ENCODE data around the gene KIAA1217. TPM values are rescaled to one million over a fixed set of nuclear protein-coding genes. Genes with fewer than 3 reads are reported as not detected.

Gene KIAA1217
- total and polyA plus RNA-seq, 2 of the 8 experiments (the other 6 are each of a cell fraction or from before 2014, with no cell fraction given), result 4.5 to 15.6 TPM

- no peak for TF ChIP-seq SP4 (IDR thresholded peaks at IDR 0.05; ENCODE audit: low read length)
- TF ChIP-seq CHD1 (IDR thresholded peaks at IDR 0.05; ENCODE audit: low read depth, low read length), result no peak
- no peak for TF ChIP-seq TBP (IDR thresholded peaks at IDR 0.05; ENCODE audit: low read depth, low read length)
- TF ChIP-seq BACH1 (IDR thresholded peaks at IDR 0.05; ENCODE audit: low read length), result no peak
- TF ChIP-seq MAFK (IDR thresholded peaks at IDR 0.05; ENCODE audit: low read depth, low read length), result no peak
- TF ChIP-seq SUZ12 (IDR thresholded peaks at IDR 0.05; ENCODE audit: low read length), result no peak
- no peak for TF ChIP-seq EP300 (IDR thresholded peaks at IDR 0.05; ENCODE audit: borderline replicate concordance in 1 of 2, low read depth in 2 of 2, low read length in 2 of 2)
These were observed 271.5 kb downstream of the KIAA1217 start (continued) for GRCh38 chr10:24480447-24480846.

Measured in H1 (cell line).